Measurements from ENCODE around the gene MINDY1. TPM values are rescaled to one million over a fixed set of nuclear protein-coding genes. Genes with fewer than 3 reads are reported as not detected.

The MINDY1 gene
- total and polyA plus RNA-seq, 12 donors, result 9.8 to 70.6 (median 53.6) TPM

- intact Hi-C loops (cut with DNase I), result loop anchor here in 2 of 10 donors (5.0 to 10.0 kb wide), 2 partner anchors 45 to 52 kb away; partner anchors contain the start of genes CDC42SE1 (in 1 of the 2) and MLLT11 (in 1 of the 2)
- WGBS, 2 donors, result 96 to 98% methylated on average over 8 of the region's 8 CpGs
- TF ChIP-seq CTCF (IDR thresholded peaks at IDR 0.05), result no peak
- Histone ChIP-seq H3K36me3 (peaks cover 0 to 4% (median 0%) of the 10 kb centered on the region in 9 donors), H3K27ac (peak overlapping the region in 7 of 10 donors; percentile 91 to 96 (median 95)), H3K27me3 (no peaks in the 10 kb centered on the region), H3K9me3 (no peaks in the 10 kb centered on the region), H3K4me3 (peak overlapping the region in 7 of 10 donors; percentile 47 to 84 (median 74)), H3K4me1 (peaks cover 12 to 88% (median 80%) of the 10 kb centered on the region in 9 donors)
- DNase-seq (no peak), ATAC-seq (no peak)
Measured at GRCh38 chr1:151009674-151010345, 3.1 kb upstream of the MINDY1 start.

GRCh38 chr1:151009206-151009587 is 2.5 kb upstream of the MINDY1 start:
- peaks cover 12 to 88% (median 81%) of the 10 kb centered on the region in 9 donors for H3K4me1 ChIP-seq
- intact Hi-C loops (cut with DNase I), result loop anchor here in 2 of 10 donors (5.0 to 10.0 kb wide), 2 partner anchors 46 to 53 kb away; partner anchors contain the start of genes CDC42SE1 (in 1 of the 2) and MLLT11 (in 1 of the 2)
- no peak for ATAC-seq
- WGBS, 2 donors, result 40 to 51% methylated on average over 3 of the region's 3 CpGs
- H3K36me3 ChIP-seq, result peaks cover 0 to 4% (median 0%) of the 10 kb centered on the region in 9 donors
- no peak for DNase-seq
- TF ChIP-seq CTCF (IDR thresholded peaks at IDR 0.05), result no peak
- H3K27ac ChIP-seq, result peak overlapping the region; percentile 33 to 96 (median 92)
- no peaks in the 10 kb centered on the region for H3K27me3 ChIP-seq
- no peaks in the 10 kb centered on the region for H3K9me3 ChIP-seq
- peak overlapping the region in 9 of 10 donors; percentile 47 to 84 (median 71) for H3K4me3 ChIP-seq

GRCh38 chr1:151008244-151009205 is 1.8 kb upstream of the MINDY1 start, which contains the start of gene PRUNE1:
Gene PRUNE1 (plus strand): TSS chr1:151008449. CDS start chr1:151008633, 184 bp downstream.
- H3K4me1 ChIP-seq, result peaks cover 12 to 90% (median 81%) of the 10 kb centered on the region in 9 donors
- WGBS, 2 donors, result 1% methylated on average over 69 of the region's 69 CpGs

More at GRCh38 chr1:151008244-151009205, 1.8 kb upstream of the MINDY1 start, which contains the start of gene PRUNE1:
- peak in 2 of 9 donors; percentile 9 to 25 for TF ChIP-seq CTCF (IDR thresholded peaks at IDR 0.05)
- Histone ChIP-seq H3K4me3 (peak within 1 kb of the TSS; percentile 47 to 85 (median 76)), H3K27me3 (no peaks in the 10 kb centered on the region), H3K9me3 (no peaks in the 10 kb centered on the region), H3K36me3 (peaks cover 0 to 4% (median 0%) of the 10 kb centered on the region in 9 donors), H3K27ac (peak within 1 kb of the TSS; percentile 52 to 96 (median 92))
- intact Hi-C loops (cut with DNase I), result loop anchor here in 2 of 10 donors (5.0 to 10.0 kb wide), 2 partner anchors 46 to 54 kb away; partner anchors contain the start of genes CDC42SE1 (in 1 of the 2) and MLLT11 (in 1 of the 2)
- peak; percentile 91 to 95 (median 93) for ATAC-seq
- peak; percentile 97 to 98 for DNase-seq
